Activated CD8-positive, alpha-beta memory T cell treated with anti-CD3 and anti-CD28 coated beads, Interleukin-2, amount 50 U/mL, for 1 hour (primary cell): ENCODE results near the gene PLA2G2C.
"Not testable (repeated sequence)": the region's sequence is repeated elsewhere in the genome, so short reads cannot be mapped to it uniquely, and the experiment has no call there.

Experiments used
- DNase-seq: peaks from one replicate; pipeline ENCODE4 v3.0.0-alpha.2; 2020; ENCODE audit errors: extremely low read depth

Gene PLA2G2C, protein sequence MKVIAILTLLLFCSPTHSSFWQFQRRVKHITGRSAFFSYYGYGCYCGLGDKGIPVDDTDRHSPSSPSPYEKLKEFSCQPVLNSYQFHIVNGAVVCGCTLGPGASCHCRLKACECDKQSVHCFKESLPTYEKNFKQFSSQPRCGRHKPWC

DNA sequence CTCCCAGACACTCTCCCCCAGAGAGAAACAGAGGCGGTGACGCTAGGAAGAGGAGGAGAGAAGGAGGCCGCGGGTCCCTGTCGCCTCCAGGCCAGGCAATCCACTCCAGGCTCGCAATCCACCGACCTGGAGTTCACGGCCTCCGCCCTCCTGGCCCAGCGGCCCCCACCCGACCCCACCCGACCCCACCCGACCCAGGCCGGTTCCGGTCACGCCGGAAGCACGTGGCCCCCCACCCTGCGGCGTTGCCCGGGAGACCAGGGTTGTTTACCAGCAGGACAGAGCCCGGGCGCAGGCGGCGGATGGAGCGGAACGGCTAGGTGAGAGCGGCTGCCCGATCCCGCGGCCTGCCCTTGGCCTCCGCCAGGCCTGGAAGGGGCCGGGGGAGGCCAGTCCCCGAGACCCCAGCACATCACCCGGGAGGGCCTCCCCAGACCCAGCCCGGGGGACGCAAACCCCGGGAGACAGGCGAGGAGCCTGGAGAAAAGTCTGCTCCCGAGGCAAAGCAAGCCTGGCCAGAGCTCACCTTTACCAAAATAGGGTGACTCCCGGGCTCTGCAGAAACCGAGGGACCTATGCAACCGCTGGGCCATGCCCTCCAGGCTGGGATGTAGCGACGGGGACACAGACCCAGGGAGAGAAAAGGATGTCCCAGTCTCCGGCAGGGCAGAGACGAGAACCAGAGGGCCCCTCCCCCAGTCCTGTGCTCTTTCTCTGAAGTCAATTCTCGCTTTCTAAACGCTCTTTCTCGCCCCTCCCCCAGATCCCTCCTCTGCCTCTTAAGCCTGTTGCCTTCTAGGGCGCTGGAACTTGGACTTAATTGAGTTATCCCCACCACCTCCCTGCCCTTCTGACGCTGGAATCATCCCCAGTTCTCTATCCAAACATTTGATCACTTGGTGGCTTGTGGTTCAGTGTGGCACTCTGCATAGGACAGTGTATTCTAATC is at the start of gene PLA2G2C, which contains the start of gene UBXN10:
Gene PLA2G2C, minus strand, starts transcription at position 685 of the 949 bp plus-strand sequence. CDS start 9,155 bp downstream, outside the sequence.
Gene UBXN10, plus strand, starts transcription at position 263 of the 949 bp plus-strand sequence. CDS start 4,466 bp downstream, outside the sequence.
- no peak for DNase-seq

DNA sequence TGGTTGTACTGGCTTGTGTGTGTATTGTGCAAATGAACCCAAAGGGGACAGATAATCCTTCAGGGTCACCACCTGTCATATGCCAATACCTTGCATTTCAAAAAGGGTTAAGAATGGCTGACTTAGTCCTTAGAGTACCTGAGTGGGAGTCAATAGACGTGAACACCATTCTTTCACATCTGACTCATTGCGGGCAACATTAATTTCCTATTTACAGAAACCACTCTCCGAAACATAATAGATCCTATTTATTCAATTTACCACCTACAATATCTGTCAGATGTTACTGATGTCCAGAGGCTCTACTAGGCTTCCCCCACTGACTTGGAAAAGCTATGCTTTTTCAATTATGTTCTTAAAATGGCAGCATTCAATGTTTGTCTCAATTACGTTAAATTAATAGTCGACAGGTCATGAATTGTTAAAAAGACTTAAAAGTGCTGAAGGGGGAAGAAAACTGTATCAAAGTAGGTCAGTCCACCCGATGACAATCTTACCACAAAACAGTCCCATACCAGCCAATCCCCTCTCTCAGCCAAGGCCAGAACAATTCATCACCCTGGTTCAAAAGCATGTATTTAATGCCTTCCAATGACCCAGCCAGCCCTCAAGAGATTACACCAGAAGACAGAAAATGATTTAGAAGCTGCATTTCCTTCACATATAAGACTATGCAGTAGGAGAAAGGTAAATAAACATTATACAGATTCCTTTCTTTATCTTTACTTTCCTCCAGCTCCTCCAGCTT is 48.6 kb upstream of the PLA2G2C start:
- DNase-seq, result no peak

DNA sequence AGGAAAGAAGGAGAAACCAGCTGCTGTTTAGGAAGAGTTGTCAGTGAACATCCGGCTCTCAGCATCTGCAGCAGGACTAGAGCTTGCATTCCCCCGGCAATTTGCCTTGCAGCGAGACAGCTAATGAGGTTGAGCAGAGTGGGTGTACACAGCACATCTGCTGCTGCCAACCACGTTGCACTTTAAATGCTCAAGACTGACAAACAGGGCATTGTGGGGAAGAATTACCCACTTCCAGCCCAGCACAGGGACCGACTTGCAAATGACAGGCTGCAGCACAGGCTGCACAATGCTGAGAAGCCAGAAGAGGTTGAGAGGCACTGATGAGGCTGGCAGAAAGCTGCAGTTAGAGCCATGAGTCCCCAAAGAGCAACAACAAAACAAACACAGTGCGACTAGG is 47.5 kb upstream of the PLA2G2C start:
- DNase-seq, result no peak

DNA sequence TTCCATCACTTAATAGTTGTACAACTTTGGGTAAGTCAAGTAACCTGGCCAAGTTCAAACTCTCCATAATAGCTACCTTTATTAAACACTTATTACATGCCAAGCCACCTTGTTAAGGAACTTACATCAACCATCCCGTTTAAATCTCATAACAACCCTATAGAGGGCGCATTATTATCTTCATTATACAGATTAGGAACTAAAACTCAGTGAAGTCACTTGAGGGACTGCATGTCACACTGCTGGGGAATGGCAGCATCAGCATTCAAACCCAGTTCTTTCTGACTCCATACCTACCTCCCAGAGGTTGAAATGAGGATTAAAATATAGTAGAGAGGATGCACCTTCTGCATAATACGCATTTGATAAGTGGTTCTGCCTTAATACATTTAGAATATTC is 47.1 kb upstream of the PLA2G2C start:
- DNase-seq, result no peak

DNA sequence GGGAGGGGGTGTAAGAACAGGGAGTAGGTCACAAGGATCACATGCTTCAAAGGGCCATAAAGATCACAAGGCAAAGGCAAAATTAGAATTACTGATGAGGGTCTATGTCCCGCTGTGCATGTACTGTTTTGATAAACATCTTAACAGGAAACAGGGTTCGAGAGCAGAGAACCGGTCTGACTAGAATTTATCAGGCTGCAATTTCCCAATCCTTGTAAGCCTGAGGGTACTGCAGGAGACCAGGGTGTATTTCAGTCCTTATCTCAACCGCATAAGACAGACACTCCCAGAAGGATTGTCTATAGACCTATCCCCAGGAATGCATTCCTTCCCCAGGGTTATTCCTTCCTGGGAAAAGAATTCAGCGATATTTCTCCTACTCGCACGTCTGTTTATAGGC is 46.2 kb upstream of the PLA2G2C start:
- not testable (repeated sequence) for DNase-seq

DNA sequence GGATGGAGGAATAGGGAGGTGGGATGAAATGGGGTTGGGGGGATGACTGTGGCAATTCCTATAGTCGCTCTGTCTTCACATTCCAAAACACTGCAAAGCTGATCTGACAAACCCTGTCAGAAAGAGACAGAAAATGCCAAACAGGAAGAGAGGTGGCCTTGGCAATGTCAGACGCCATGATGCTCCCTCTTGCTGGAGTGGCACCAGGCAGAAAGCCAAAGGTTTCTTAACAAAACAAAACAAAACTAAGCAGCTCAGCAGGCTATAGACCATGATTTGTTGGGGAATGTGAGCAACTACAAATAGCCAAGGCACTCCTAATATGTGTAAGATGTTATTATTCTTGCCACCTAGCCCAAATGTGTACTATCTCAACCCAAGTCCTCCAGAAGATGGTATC is 42.9 kb upstream of the PLA2G2C start:
- DNase-seq, result no peak

DNA sequence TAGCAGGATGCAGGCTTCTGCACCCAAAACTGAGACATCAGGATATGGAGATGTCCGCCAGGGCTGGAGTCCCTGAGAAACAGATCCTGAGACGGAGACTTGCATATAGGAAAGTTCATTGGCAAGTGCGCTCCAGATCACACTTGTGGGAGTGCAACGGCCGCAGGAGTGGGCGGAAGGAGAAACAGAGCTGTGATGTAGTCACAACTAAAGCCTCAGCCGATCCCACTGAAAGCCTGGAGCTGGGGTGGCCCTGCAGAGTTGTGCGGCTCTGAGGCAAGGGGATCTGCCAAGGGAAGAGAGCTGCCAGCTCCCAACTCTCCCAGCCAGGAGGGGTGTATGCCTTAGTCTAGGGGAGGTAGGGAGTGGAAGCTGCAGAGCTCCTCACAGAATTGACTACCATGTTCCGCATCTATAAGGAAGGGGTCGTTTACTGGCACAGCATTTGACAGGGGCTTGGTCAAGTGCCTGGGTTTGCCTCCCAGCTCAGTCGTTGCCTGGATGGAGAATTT is 42.1 kb upstream of the PLA2G2C start:
- no peak for DNase-seq

DNA sequence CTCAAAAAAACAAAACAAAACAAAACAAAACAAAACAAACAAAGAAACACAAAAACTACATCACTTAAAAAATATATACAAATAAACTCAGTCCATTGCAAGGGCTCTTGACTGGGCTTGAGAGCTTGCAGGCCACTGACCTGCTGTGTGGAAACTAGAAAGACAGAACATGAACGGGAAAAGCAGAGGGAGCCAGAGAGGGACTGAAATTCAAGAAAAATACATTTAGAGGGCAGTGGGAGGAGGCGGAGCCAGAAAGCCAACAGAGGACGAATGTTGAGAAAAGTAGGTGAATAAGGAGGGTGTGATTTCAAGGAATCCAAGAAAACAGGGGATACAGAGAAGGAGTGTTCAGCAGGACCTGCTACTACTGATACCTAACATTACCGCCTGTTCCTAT is 41.4 kb upstream of the PLA2G2C start:
- DNase-seq, result no peak

DNA sequence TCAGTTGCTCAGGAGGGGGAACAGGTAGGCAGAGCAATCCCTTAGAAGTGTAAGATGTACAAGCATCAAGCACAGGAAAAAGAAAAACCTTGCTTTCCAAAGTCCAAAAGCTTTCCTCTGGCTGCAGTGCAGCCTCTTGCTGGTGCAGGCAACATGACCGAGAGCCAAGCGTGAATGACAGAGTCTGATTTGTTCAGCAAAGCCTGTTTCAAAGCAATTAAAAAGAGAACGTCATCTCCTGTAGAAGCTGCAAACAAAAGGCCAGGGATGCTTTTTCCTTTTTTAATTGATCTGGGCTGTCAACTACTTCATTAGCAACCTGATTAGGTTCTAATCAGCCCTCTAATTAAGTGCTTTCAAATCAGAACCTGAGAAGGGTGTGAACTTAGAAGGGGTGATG is 38.2 kb upstream of the PLA2G2C start:
- no peak for DNase-seq

DNA sequence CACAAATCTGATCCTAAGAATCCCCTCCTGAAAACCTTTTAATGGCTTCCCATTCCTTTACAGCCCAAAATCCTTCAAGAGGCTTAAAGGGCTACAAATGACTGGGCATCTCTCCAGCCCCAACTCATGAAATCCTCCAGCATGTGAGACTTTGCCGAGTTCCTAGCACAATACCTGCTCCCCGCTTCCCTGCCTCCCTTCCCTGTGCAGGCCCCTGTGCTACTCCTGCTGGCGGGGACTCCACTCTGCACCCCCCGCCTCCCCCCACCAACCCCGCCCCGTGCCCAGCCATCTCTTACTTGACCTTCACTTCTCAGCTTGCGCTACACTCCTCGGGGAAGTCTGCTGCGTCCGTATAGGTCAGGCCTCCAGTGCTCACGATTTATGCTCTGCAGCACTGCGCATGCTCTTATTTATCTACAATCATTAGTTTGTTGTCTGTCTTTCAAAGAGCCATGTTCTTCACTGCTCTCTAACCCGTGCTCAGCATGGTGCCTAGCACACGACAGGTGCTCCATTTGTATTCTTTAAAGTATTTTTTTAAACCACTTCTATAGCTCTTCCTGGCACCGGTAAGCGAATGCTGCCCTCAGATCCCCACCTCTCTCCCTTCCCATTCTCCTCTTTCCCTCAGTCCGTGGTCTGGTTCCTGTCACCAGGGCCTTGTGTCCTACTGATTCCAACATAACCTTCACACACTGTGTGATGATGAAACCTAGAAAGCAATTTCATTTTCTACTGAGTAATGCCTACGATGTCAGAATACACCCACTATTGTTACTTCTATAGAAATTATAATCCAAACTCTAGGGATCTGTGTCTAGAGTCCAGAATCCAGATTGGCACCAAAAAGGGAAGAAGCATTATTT is 37.5 kb upstream of the PLA2G2C start:
- DNase-seq, result no peak

DNA sequence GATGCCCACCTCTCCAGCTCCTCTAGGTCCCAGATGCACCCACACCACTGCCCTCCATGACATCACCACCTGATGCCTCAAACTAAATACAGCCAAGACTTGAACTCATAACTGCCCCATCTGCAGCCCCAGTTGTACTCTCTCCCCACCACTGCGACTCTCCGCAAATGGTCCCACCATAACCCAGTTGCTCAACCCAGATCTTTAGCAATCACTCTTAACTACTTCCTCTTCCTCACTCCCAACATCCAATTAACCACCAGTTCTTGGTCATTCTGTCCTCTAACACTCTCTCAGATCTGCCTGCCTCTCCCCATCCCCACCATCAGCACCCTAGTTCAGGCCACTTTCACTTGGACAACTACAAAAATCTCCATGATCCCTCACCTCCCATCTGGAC is 36.8 kb upstream of the PLA2G2C start:
- DNase-seq, result no peak

DNA sequence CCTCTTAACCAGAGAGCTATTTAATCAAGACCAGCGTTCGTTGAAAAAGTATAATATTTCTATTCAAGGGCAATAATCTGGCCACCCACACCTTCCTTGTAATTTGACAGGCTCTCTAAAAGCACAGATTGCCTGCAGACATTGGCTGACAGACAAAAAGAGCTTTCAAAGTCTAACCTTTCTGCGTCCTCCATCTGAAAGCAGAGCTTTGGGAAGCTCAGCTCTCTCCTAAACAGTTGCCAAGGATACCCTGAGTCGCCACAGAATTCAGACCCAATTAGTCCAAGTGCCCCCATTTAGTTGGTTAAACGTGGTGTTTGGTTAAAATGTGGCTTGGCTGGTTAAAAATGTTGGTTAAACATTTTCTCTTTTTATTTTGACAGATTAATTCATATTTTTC is 33.7 kb upstream of the PLA2G2C start:
- no peak for DNase-seq

DNA sequence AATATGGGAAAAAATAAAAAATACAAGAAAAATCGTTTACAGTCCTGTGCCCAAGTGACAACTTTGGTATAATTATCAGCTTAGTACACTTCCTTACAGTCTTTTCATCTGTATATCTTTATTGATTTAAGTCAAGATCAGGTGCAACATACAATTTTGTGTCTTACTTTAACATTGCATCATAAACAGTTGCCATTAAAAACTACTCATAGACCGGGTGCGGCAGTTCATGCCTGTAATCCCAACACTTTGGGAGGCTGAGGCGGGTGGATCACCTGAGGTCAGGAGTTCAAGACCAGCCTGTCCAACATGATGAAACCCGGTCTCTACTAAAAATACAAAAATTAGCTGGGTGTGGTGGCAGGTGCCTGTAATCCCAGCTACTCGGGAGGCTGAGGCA is 32.7 kb upstream of the PLA2G2C start:
- not testable (repeated sequence) for DNase-seq

DNA sequence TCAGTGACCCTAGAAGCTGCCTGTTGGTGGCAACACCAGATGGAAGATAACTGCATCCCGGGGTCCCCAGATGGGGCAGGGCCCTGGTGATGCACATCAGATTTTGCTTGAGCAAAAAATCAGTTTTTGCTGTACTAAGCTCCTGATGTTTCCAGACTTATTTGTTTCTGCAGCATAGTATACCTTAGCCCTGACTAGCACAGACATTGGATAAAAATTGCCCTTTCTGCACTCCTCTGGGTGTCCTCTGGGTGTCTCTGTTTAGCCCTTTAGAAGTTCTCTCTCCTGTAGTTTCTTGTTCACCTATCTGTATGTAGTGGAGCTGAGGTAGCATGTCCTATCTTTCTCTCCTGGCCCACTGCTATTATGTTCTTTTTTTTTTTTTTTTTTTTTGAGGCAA is 30.3 kb upstream of the PLA2G2C start:
- no peak for DNase-seq

DNA sequence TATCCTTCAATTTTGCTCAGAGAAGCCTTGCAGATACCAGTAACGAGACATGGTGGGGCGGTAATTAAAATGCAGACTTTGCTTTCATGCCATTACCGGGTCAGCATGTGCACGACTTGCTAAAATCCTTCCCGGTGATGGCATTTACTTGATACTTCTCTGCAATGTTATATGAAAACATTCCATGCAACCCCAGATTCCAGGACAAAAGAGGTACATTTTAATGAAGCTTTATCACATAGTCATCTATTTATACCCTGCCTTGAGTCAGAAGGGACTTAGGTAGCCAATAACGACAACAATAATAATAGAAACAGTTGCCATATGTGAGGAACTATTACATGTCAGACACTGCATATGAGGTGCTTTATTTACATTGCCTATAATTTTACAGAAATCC is 29.4 kb upstream of the PLA2G2C start:
- DNase-seq, result no peak

DNA sequence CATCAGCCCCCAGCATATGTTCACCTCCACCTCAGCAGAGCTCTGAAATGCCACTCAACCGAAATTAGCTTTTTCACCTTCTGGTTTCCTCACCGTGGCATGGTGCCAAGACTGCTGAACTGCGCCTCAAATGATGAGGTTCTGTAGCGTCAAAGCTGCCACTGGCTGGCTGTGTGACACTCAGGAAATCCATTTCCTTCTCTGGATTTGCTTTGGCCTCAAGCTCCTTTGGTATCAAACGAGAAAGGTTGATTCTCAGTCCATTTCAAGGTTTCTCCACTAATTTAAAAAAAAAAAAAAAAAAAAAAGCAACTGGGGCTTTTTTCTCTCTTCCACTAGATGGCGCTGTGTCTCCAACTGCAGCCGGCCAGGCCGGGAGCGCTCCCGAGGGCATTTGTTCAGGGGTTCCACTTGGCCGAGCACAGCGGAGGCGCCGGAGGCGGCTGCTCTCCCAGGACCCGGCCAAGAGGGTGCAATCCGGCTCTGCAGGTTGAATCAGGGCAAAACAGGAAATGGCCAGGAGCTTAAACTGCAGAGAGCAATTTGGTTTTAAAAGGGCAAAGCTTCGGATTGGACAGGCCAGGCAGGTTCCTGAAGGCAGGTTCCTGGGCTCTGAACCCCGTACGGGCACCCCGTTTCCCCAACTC is 26.5 kb upstream of the PLA2G2C start:
- DNase-seq, result peak; percentile 11

DNA sequence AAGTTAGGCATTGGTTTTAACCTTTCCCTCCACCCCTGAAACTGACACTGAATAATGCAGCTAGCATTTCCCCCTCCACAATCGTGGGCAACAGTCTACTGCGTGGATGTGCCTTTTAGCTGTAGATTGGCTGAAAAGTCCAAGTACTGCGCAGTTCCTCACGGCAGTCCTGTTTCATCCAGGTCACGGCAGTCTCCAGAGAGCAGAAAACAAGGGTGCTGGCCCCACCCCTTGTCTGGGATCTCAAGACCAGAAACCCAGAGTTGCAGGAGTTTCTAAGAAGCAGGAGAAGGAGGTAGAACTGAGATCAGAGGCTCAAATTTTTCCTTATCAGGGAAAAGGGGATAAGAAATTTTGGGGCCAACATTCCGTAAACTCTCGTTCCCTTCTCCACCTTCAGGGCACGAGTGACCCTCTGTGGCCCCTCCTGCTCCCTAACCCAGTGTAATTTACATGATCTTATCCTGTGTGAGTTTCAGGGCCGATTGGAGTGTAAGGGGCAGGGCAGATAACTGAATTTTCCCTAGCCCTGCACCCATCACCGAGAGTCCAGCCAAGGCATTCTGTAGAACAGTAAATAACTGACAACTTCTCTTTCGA is 25.9 kb upstream of the PLA2G2C start:
- no peak for DNase-seq

DNA sequence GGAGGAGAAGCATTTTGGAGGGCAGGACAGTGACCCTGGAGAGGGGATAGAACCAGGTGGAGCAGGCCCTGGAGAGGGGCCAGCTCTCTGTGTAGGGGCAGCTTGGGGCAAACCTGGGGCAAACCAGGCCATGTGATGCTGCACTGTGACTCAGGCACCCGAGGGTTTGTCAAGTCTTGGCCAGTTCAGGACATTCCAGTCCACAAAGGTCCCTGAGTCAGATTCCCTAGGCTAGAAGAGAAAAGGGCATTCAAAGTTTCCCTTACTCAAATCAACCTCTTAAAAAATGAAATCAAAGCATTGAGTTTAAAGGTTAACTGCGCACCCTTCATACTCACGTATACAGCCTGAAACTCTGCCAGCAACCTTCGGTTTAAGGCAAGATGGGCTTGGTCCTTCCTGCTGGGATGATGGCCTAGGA is 25.2 kb upstream of the PLA2G2C start:
- no peak for DNase-seq

DNA sequence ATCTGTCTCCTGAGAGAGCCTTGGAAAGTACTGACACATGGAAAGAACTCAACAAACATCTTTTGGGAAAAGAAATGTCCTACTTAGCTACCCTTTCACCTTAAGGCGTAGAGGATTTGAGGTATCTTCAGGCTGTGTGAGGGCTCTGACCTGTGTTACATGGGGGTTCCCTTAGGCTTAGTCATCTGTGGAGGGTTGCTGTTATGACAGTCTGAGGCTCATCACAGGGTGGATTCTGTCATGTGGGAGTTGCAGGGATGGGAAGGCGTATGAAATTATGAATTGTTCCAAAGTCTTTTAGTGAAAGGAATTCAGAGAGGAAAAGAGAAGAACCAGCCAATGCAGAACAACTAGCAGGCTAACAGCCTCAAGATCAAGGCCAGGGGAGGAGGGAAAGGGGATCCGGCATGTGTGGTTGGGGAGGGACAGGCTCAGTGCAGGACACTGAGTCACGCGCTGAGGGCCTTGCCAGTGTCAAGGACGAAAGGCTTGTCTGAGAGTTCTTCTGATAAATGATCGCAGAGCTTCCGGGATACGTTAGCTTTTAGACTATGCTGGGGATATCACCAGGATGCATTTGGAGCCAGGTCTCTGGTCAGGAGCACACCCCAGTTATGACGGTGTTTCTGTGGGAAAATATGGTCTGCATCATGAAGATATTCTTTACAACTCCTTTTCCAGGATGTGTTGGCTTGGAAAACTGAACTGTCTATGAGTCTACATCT is 24.6 kb upstream of the PLA2G2C start:
- no peak for DNase-seq

DNA sequence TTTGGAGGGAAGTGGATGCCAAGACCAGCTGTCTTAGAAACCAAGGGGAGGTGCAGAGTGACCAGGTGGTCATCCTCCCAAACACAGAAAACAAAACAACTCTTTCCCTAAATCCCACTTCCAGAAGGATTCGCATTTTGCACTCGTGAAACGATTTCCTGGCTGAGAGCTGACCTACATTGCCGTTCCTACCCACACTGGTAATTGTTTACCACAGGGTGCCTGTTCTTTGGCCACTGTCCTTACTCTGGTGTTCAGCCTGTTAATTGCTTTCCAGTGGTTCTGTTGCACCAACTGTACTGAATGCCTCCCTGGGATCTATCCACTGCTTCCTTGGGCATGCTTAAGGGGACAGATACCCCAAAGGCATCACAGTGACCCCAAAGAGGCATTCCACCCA is 23.2 kb upstream of the PLA2G2C start:
- DNase-seq, result no peak
